RWPE2 (cell line): ENCODE measurements around the gene TRIM2.

Experiments
- ATAC-seq: fragments of 200-7000 bp; cut with Tn5 transposase; 3 replicates; pipeline ENCODE4 v1.9.1; 2021; ENCODE audit warnings: low read depth
- DNase-seq: peaks from one replicate; pipeline ENCODE4 v3.0.0-alpha.2; 2020; ENCODE audit warnings: low spot score
- H3K27ac ChIP-seq: fragments of 450-650 bp; 2 replicates; pipeline ENCODE4 v1.5.1; 2017; ENCODE audit warnings: mild to moderate bottlenecking; ENCODE audit not compliant: poor library complexity, severe bottlenecking
- H3K27me3 ChIP-seq: fragments of 250-450 bp; sonication (Bioruptor Pico); 2 replicates; pipeline ENCODE4 v1.5.1; 2021; ENCODE audit warnings: mild to moderate bottlenecking, moderate library complexity; ENCODE audit not compliant: insufficient read depth, poor library complexity, severe bottlenecking
- H3K36me3 ChIP-seq: fragments of 250-450 bp; sonication (Bioruptor Pico); 2 replicates; pipeline ENCODE4 v1.5.1; 2020; ENCODE audit warnings: low read depth, mild to moderate bottlenecking, moderate library complexity
- H3K4me1 ChIP-seq: fragments of 250-450 bp; sonication (Bioruptor Pico); 2 replicates; pipeline ENCODE4 v1.5.1; 2021; ENCODE audit warnings: mild to moderate bottlenecking, moderate library complexity; ENCODE audit not compliant: insufficient read depth, poor library complexity, severe bottlenecking
- H3K4me3 ChIP-seq: fragments of 250-450 bp; sonication (Bioruptor Pico); 2 replicates; pipeline ENCODE4 v1.5.1; 2021; ENCODE audit warnings: mild to moderate bottlenecking, moderate library complexity; ENCODE audit not compliant: severe bottlenecking
- H3K9me3 ChIP-seq: fragments of 250-450 bp; sonication (Bioruptor Pico); 2 replicates; pipeline ENCODE4 v1.5.1; 2021; ENCODE audit warnings: mild to moderate bottlenecking, moderate library complexity; ENCODE audit not compliant: severe bottlenecking
- TF ChIP-seq, protein P1 (sequence below): fragments of 450-650 bp; IDR thresholded peaks from one replicate; pipeline ENCODE4 v1.5.1; 2017; ENCODE audit warnings: mild to moderate bottlenecking, moderate library complexity; ENCODE audit not compliant: poor library complexity, severe bottlenecking

TRIM2 gene

DNA sequence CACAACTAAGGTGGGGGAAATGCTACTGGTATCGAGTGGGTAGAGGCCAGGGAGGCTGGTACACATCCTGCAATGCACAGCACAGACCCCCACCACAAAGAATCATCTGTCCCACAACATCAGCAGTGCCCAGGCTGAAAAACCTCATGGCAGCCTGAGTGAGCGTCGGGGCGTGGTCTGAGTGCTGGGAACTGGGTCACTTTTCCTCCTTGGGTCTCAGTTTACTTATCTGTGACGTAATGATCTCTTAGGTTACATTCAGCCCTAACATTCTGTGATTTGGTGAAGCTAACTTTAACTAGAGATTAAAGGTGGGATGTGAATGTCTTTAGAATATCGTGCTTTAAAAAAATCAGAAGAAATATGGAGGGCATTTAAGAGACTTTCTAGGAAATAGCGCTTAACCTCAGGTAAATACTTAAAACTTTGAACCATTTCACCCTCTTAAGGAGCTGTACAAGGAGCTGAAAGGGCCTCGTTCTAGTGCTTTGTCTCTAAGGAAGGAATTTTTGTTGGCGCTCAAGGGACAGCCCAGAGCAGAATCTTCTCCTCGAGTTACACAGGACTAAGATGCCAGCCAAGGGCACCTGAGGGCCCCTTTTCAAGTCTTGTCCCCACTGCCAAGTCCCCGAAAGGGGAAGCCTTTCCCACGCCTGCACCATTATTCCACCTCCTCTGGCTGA, 18.1 kb upstream of the TRIM2 start:
- ATAC-seq, result no peak
- no peaks in the 10 kb centered on the region for H3K27me3 ChIP-seq

DNA sequence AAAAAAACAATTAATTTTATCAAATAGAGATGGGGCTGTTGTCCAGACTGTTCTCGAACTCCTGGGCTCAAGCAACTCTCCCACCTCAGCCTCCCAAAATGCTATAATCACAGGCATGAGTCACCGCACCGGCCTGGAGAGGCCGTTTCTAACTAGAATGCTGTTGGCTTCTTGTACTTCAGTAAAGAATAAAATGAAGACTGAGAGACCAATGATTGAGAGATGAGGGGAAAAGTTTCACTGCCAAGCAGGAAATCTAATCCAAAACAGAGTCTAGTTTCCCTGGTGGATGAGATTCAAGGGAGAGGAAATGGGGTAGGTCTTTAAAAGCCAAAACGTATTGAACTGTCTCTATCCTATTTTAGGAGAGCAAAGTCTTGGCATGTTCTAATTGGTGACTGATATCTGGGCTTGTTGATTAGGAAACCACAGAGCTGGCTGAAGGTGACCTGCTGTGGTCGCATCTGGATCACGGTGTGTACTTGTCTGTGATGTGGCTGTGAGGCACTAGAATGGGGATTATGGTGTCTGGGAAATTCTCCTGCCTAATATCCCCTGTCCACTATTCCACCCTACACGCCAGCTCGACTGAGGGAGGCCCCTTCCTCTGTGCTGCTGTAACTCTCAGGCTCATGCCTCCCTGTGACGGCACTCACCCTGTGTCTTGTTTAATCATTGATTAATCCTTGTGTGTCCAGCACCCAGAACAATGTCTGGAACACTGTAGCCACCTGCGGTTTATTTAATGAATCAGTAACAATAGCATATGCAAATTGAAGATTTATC, 15.0 kb upstream of the TRIM2 start:
- ATAC-seq (0 out of 3 replicates have a peak, but pooled peaks have one; percentile 38), DNase-seq (no peak)
- no peaks in the 10 kb centered on the region for H3K4me1 ChIP-seq
- no peaks in the 10 kb centered on the region for H3K36me3 ChIP-seq
- H3K27ac ChIP-seq, result no peak overlapping the region
- no peaks in the 10 kb centered on the region for H3K9me3 ChIP-seq
- no peaks in the 10 kb centered on the region for H3K27me3 ChIP-seq
- H3K4me3 ChIP-seq, result no peak overlapping the region
- TF ChIP-seq, protein P1, sequence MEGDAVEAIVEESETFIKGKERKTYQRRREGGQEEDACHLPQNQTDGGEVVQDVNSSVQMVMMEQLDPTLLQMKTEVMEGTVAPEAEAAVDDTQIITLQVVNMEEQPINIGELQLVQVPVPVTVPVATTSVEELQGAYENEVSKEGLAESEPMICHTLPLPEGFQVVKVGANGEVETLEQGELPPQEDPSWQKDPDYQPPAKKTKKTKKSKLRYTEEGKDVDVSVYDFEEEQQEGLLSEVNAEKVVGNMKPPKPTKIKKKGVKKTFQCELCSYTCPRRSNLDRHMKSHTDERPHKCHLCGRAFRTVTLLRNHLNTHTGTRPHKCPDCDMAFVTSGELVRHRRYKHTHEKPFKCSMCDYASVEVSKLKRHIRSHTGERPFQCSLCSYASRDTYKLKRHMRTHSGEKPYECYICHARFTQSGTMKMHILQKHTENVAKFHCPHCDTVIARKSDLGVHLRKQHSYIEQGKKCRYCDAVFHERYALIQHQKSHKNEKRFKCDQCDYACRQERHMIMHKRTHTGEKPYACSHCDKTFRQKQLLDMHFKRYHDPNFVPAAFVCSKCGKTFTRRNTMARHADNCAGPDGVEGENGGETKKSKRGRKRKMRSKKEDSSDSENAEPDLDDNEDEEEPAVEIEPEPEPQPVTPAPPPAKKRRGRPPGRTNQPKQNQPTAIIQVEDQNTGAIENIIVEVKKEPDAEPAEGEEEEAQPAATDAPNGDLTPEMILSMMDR, result no peak

More for the DNA sequence above, 18.1 kb upstream of the TRIM2 start:
- Histone ChIP-seq H3K27ac (no peak overlapping the region), H3K9me3 (no peaks in the 10 kb centered on the region), H3K4me3 (no peak overlapping the region), H3K4me1 (no peaks in the 10 kb centered on the region), H3K36me3 (no peaks in the 10 kb centered on the region)
- no peak for DNase-seq
- TF ChIP-seq, protein P1, result no peak

DNA sequence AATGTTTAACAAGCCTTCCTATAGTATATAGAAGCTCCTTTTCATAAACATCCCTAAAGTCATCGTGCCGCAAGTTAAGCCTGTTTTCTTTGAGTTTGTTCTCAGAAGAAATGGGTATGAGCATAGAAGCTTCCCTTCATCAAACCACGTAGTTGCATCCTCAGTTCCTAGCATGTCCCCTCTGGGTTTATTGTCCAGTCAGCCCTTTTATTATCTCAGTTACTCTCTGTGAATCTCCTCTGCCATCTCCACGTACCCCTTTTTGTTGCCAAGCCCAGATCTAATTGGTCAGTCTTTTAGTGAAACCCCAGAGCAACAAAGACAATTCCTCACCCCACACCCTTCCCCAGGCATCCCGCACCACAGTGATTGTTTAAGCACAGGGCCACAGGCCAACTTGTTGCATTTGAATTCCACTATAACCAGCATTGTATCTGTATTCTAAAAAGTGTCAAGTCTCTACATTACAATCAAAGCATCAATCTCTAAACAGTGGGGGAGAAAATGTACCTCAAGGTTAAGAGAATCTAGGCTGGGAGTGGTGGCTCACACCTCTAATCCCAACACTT, 12.4 kb upstream of the TRIM2 start:
- ATAC-seq (no peak), DNase-seq (no peak)
- no peaks in the 10 kb centered on the region for H3K4me1 ChIP-seq
- TF ChIP-seq, protein P1, result no peak
- no peaks in the 10 kb centered on the region for H3K36me3 ChIP-seq
- H3K27me3 ChIP-seq, result no peaks in the 10 kb centered on the region
- no peak overlapping the region for H3K4me3 ChIP-seq
- H3K27ac ChIP-seq, result no peak overlapping the region
- no peaks in the 10 kb centered on the region for H3K9me3 ChIP-seq

DNA sequence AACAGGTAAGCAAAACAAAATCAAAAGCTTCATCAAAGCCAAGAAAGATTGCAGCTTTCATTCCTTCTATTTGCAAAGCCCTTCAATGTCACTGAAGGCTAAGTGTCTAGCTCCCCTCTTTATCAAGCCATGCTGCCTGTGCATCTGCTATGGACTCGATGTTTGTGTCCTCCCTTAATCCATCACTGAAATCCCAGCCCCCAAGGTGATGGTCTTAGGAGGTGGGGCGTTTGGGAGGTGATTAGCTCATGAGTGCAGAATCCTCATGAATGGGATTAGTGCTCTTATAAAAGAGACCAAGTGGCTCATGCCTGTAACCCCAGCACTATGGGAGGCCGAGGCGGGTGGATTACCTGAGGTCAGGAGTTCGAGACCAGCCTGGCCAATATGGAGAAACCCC, 6.9 kb upstream of the TRIM2 start:
- H3K9me3 ChIP-seq, result no peaks in the 10 kb centered on the region
- no peaks in the 10 kb centered on the region for H3K4me1 ChIP-seq
- TF ChIP-seq, protein P1, result no peak
- no peaks in the 10 kb centered on the region for H3K36me3 ChIP-seq
- no peaks in the 10 kb centered on the region for H3K27me3 ChIP-seq
- H3K4me3 ChIP-seq, result no peak overlapping the region
- DNase-seq (no peak), ATAC-seq (no peak)
- no peak overlapping the region for H3K27ac ChIP-seq
